Measurements from ENCODE around the gene JAKMIP3. TPM values are rescaled to one million over a fixed set of nuclear protein-coding genes. Genes with fewer than 3 reads are reported as not detected.

Gene JAKMIP3
- total RNA-seq, 1 experiment from 2014 or later = 0.17 TPM

- H3K36me3 ChIP-seq (ENCODE audit: control insufficient read depth in 1 of 2, insufficient read depth in 2 of 2, low read length in 2 of 2) = no peaks in the 10 kb centered on the region
- no peaks in the 10 kb centered on the region for H4K20me1 ChIP-seq (ENCODE audit: insufficient read depth)
- no TSS peak for BruUV-seq (replicated peaks)
Observed at GRCh38 chr10:132040046-132040445, 25.7 kb upstream of the JAKMIP3 start.

More at GRCh38 chr10:132040046-132040445, 25.7 kb upstream of the JAKMIP3 start:
- TF ChIP-seq RAD21 (IDR thresholded peaks at IDR 0.05; ENCODE audit: low read depth) = no peak
- TF ChIP-seq CEBPB (IDR thresholded peaks at IDR 0.05; ENCODE audit: low read depth) = no peak
- TF ChIP-seq, protein P1, sequence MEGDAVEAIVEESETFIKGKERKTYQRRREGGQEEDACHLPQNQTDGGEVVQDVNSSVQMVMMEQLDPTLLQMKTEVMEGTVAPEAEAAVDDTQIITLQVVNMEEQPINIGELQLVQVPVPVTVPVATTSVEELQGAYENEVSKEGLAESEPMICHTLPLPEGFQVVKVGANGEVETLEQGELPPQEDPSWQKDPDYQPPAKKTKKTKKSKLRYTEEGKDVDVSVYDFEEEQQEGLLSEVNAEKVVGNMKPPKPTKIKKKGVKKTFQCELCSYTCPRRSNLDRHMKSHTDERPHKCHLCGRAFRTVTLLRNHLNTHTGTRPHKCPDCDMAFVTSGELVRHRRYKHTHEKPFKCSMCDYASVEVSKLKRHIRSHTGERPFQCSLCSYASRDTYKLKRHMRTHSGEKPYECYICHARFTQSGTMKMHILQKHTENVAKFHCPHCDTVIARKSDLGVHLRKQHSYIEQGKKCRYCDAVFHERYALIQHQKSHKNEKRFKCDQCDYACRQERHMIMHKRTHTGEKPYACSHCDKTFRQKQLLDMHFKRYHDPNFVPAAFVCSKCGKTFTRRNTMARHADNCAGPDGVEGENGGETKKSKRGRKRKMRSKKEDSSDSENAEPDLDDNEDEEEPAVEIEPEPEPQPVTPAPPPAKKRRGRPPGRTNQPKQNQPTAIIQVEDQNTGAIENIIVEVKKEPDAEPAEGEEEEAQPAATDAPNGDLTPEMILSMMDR (IDR thresholded peaks at IDR 0.05 in 2 of 3, conservative IDR thresholded peaks at IDR 0.05 in 1 of 3; ENCODE audit: borderline replicate concordance in 1 of 3, insufficient read depth in 1 of 3, low read depth in 2 of 3, low read length in 2 of 3) = no peak
- TF ChIP-seq JUND (IDR thresholded peaks at IDR 0.05) = no peak
- TF ChIP-seq, protein P2, sequence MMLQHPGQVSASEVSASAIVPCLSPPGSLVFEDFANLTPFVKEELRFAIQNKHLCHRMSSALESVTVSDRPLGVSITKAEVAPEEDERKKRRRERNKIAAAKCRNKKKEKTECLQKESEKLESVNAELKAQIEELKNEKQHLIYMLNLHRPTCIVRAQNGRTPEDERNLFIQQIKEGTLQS (IDR thresholded peaks at IDR 0.05) = no peak
- TF ChIP-seq, protein P3, sequence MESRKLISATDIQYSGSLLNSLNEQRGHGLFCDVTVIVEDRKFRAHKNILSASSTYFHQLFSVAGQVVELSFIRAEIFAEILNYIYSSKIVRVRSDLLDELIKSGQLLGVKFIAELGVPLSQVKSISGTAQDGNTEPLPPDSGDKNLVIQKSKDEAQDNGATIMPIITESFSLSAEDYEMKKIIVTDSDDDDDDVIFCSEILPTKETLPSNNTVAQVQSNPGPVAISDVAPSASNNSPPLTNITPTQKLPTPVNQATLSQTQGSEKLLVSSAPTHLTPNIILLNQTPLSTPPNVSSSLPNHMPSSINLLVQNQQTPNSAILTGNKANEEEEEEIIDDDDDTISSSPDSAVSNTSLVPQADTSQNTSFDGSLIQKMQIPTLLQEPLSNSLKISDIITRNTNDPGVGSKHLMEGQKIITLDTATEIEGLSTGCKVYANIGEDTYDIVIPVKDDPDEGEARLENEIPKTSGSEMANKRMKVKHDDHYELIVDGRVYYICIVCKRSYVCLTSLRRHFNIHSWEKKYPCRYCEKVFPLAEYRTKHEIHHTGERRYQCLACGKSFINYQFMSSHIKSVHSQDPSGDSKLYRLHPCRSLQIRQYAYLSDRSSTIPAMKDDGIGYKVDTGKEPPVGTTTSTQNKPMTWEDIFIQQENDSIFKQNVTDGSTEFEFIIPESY (IDR thresholded peaks at IDR 0.05; ENCODE audit: extremely low read depth, insufficient replicate concordance, low read length) = no peak
- no peak for TF ChIP-seq ZFX (IDR thresholded peaks at IDR 0.05)
- no peak for TF ChIP-seq ELF1 (IDR thresholded peaks at IDR 0.05; ENCODE audit: borderline replicate concordance, low read depth)
- no peak for TF ChIP-seq SP1 (IDR thresholded peaks at IDR 0.05; ENCODE audit: low read depth)
- TF ChIP-seq SIN3A (IDR thresholded peaks at IDR 0.05; ENCODE audit: low read depth) = no peak
- no peak for TF ChIP-seq EZH2phosphoT487 (IDR thresholded peaks at IDR 0.05; ENCODE audit: borderline replicate concordance)
- TF ChIP-seq POLR2A (IDR thresholded peaks at IDR 0.05; ENCODE audit: borderline replicate concordance, extremely low read depth, insufficient read depth, insufficient read length) = no peak
- TF ChIP-seq EZH2 (IDR thresholded peaks at IDR 0.05) = no peak
- TF ChIP-seq CBX3 (IDR thresholded peaks at IDR 0.05; ENCODE audit: low read depth) = no peak
- TF ChIP-seq MAX (IDR thresholded peaks at IDR 0.05) = no peak
- no peak for TF ChIP-seq EGR1 (IDR thresholded peaks at IDR 0.05; ENCODE audit: low read depth)
- Histone ChIP-seq H3K27me3 (ENCODE audit: insufficient read depth, low read length) (no peaks in the 10 kb centered on the region), H3K79me2 (ENCODE audit: insufficient read depth, low read length) (no peaks in the 10 kb centered on the region), H3K9me2 (ENCODE audit: insufficient read depth) (no peaks in the 10 kb centered on the region), H3K4me1 (ENCODE audit: control insufficient read depth in 1 of 2, insufficient read depth in 2 of 2, low read length in 2 of 2) (no peaks in the 10 kb centered on the region), H3K4me3 (replicated peaks in 1 of 2; ENCODE audit: low read depth in 1 of 2, low read length in 2 of 2) (no peak overlapping the region), H3K9ac (ENCODE audit: low read length) (no peak overlapping the region), H3K4me2 (ENCODE audit: low read length) (no peak overlapping the region), H3K9me3 (ENCODE audit: control insufficient read depth in 1 of 2, insufficient read depth in 1 of 2, low read depth in 1 of 2, low read length in 2 of 2) (no peaks in the 10 kb centered on the region), H3K27ac (ENCODE audit: low read depth, low read length) (no peak overlapping the region), H2AFZ (ENCODE audit: low read depth, low read length, poor library complexity, severe bottlenecking) (no peak overlapping the region)
- ChIA-PET RAD21 (ENCODE audit: low non-redundant PET in 1 of 2, low total read pairs in 2 of 2, uncharacterized antibody in 2 of 2, unreplicated experiment in 2 of 2) (no interaction called here), POLR2A (no interaction called here), CTCF (interaction anchor here (1.5 kb wide), 1 partner anchor 17 kb away, joined by 7 read pairs; no protein-coding TSS in a partner anchor)
- DNase-seq (ENCODE audit: low read depth, low spot score) = no peak
- intact Hi-C loops (cut with micrococcal nuclease) = no loop called here
- ATAC-seq = no peak
